Renal pelvis (tissue), 4 donors: ENCODE results near the gene RASGRP4. TPM values are rescaled to one million over a fixed set of nuclear protein-coding genes. Genes with fewer than 3 reads are reported as not detected.
"Not testable (repeated sequence)": the region's sequence is repeated elsewhere in the genome, so short reads cannot be mapped to it uniquely, and the experiment has no call there.

Source experiments
- DNase-seq: peaks from one replicate; pipeline ENCODE4 v3.0.0-alpha.2; 2013
- polyA plus RNA-seq, 3 donors: library from polyadenylated mRNA; unstranded; fragments of 120-200 nt; gene quantifications; one replicate each; pipeline ENCODE4 v1.2.1, GENCODE V29; 2013; ENCODE audit not compliant: insufficient read length in 3 of 3

The RASGRP4 gene
- polyA plus RNA-seq, 3 donors: 0.81 to 0.96 (median 0.84) TPM

DNA sequence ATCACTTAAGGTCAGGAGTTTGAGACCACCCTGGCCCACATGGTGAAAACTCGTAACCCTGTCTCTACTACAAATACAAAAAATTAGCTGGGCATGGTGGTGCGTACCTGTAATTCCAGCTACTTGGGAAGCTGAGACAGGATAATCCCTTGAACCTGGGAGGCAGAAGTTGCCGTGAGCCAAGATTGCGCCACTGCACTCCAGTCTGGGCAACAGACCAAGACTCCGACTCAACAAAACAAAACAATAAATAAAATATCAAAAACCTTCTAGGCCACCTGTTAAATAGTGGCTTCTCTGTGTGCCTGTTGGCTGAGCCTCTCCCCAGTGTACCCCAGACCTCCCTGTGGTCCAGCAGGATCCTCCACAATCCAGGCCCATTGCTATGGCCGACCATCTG is 54.9 kb downstream of the RASGRP4 start:
- no peak for DNase-seq

- no peak for DNase-seq
Observed at GRCh38 chr19:38370299-38370698, 55.7 kb downstream of the RASGRP4 start.

DNA sequence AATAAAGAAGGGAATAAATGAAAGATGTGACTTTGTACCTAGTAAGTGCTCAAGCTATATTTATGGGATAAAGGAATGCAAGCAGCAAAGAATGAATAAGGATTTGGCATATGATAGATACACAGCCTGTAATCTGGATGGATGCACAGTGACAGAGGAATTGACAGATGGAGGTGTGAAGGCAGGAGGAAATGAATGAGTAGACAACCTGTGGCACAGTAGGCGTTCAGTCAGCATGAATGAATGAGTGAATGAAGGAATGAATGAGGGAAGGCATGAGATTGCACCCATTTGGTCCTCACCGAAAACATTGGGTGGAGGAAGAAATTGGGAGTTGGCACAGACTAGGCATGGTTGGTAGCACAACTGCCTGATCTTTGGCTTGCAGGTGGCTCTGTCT is 56.4 kb downstream of the RASGRP4 start:
- DNase-seq: no peak

GRCh38 chr19:38367041-38367440 is 59.0 kb downstream of the RASGRP4 start:
- no peak for DNase-seq

DNA sequence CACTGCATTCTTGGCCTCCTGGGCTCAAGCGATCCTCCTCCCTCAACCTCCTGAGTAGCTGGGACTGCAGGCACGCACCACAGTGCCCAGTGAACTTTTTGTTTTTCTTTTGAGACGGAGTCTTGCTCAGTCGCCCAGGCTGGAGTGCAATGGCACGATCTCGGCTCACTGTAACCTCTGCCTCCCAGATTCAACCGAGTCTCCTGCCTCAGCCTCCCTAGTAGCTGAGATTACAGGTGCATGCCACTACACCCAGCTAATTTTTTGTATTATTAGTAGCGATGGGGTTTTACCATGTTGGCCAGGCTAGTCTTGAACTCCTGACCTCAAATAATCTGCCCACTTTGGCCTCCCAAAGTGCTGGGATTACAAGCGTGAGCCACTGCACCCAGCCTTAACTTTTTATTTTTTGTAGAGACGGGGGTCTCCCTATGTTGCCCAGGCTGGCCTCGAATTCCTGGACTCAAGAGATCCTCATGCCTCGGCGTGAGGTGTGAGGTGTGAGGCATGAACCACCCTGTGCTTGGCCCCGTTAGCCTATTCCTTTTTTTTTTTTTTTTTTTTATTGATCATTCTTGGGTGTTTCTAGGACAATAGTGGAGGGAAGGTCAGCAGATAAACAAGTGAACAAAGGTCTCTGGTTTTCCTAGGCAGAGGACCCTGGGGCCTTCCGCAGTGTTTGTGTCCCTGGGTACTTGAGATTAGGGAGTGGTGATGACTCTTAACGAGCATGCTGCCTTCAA is 62.9 kb downstream of the RASGRP4 start:
- DNase-seq: not testable (repeated sequence)

DNA sequence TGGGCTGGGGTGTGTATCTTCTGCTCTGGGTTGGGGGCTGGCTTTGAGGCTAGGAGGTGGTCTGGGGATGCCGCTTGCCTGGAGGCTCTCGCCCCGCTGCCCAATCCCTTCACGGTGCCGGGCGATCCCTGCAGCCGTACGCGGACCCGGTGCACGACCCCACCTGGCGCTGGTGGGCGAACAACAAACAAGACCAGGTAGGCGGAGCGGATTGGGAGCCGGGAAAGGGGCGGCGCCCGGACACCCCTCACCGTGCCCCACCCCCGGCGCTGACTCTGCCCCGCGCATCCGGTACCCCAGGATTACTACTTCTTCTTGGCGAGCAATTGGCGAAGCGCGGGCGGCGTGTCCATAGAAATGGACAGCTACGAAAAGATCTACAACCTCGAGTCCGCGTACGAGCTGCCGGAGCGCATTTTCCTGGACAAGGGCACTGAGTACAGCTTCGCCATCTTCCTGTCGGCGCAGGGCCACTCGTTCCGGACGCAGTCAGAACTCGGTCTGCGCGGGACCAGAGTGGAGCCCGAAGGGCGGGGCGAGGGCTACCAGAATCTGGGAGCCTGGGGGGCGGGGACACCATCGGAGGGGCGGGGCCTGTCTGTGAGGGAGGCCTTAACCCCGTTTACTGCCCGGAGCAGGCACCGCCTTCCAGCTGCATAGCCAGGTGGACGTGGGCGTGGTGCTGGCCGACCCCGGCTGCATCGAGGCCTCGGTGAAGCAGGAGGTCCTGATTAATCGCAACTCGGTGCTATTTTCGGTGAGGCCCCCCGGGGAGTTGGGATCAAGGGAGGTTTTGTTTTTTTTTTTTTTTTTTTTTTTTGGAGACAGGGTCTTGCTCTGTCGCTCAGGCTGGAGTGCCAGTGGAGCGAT is 63.7 kb downstream of the RASGRP4 start:
- DNase-seq: peak; percentile 57

DNA sequence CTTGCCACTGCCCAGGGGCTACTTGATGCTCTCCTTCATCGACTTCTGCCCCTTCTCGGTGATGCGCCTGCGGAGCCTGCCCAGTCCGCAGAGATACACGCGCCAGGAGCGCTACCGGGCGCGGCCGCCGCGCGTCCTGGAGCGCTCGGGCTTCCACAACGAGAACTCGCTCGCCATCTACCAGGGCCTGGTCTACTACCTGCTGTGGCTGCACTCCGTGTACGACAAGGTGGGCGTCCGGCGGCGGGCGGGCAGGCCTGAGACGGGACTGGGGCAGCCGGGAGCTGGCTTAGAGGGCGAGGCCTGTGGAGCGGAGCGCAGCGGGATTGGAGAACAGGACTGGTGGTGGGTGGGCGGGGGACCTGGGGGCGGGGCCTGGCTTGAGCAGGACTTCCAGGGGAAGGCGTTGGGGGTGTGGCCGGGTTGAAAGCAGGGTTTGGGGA is 64.4 kb downstream of the RASGRP4 start:
- DNase-seq: peak; percentile 83

DNA sequence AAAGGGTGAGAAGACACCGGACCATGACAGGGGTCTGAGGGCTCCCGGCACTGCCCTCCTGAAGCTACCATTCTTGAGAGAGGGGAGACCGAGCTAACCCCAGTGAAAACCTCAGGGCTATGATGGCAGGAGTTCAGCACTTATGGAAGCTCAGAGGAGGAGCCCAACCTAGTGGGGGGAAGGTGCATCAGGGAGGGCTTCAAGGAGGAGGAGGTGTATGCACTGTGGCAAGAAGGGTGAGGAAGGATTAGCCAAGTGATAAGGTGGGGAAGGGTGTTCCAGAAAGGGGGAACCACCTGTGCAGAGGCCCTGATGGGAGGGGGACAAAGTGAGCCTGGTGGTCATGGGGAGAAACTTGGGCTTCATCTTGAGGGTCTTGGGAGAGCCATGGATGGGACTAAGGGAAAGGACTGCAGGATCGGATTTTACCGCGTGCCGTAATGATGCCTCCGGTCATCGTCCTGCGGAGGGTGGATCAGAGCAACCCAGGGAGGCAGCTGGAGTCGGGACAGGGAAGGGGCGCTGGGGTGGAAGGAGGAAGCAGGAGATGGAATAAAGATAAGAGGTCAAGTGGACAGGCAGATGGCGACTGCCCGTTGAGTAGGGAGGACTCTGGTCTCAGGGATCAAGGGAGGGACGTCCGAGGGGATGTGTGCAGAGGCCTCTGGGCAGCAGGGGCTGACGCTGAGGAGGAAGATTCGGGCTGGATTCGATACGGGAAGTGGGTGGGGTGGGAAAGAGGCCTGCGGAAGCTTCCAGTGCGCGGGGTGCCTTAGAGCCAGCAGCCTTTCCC is 65.0 kb downstream of the RASGRP4 start:
- no peak for DNase-seq

DNA sequence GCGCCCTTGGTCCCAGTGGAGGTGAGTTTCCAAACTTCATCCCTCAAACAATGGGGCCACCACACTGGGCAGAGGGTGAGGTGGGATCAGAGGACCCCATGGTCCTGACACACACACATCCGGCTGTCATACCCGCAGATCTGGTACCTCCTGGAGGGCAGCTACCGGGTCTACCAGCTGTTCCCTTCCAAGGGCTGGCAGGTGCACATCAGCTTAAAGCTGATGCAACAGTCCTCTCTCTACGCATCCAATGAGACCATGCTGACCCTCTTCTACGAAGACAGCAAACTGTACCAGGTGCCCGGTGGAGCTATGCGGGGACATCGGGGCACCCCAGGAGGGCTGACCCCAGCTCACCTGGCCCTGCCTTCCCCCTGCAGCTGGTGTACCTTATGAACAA is 65.7 kb downstream of the RASGRP4 start:
- DNase-seq: no peak

DNA sequence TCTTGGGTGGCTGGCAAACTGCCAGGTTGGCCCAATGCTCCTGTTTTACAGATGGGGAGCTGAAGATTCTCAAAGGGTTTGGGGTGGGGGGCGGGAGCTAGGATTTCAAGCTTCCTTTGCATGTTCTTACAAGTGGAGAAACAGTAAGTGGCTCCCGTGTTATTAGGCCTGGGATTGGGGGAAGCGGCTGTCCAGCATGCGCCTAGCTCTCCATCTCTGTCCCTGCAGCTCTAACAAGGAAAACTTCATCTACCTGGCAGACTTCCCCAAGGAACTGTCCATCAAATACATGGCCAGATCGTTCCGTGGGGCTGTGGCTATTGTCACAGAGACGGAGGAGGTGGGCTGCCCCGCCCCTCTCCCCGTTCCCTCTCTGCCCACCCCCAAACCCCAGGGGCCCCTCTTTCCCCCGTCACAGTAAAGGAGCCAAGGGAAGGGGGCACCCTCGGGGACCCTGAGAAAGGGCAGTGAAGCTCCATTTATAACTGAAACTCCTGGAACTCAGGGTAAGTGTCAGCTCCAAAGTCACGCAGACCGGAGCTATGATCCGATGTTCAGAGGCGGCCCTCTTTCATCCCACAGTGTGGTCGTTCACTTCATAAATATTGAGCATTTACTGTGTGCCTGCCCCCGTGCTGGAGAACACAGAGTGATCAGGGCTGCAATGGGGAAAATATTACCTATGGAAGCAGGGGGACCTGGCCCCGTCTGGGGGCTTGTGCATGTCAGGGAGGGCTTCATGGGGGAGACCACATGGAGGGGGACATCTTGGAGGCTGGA is 66.6 kb downstream of the RASGRP4 start:
- DNase-seq: no peak

Other genes starting within 250 kb of the RASGRP4 start
- gene DPF1, start 202.0 kb downstream of the RASGRP4 start, polyA plus RNA-seq: 1 to 10 TPM; 1.2 to 2.9 (median 2.0) TPM
- 10 to 100 TPM in 1 of 3 donors, 1 to 10 TPM in 2; 6.9 to 10.6 (median 8.6) TPM for gene PPP1R14A, start 169.8 kb downstream of the RASGRP4 start, polyA plus RNA-seq
- 100 to 1,000 TPM; 371 to 385 (median 383) TPM for gene SPINT2, start 161.6 kb downstream of the RASGRP4 start, polyA plus RNA-seq
- gene C19orf33, start 122.0 kb downstream of the RASGRP4 start, polyA plus RNA-seq: 10 to 100 TPM; 10.6 to 11.1 (median 10.9) TPM
- 10 to 100 TPM; 35.4 to 45.4 (median 40.4) TPM for gene YIF1B, start 110.3 kb downstream of the RASGRP4 start, polyA plus RNA-seq
- 1 to 10 TPM; 3.0 to 4.4 (median 4.2) TPM for gene KCNK6, start 106.4 kb downstream of the RASGRP4 start, polyA plus RNA-seq
- 10 to 100 TPM in 1 of 3 donors, 1 to 10 TPM in 2; 3.7 to 12.1 (median 8.9) TPM for gene CATSPERG, start 90.4 kb downstream of the RASGRP4 start, polyA plus RNA-seq
- gene PSMD8, start 51.6 kb downstream of the RASGRP4 start, polyA plus RNA-seq: 100 to 1,000 TPM; 167 to 187 (median 173) TPM
- 1 to 10 TPM in 1 of 3 donors, under 1 TPM in 2; 0.81 to 1.7 (median 0.88) TPM for gene GGN, start 38.2 kb downstream of the RASGRP4 start, polyA plus RNA-seq
- gene SPRED3, start 37.5 kb downstream of the RASGRP4 start, polyA plus RNA-seq: 1 to 10 TPM; 1.2 to 1.5 (median 1.4) TPM
- gene FAM98C, start 23.1 kb downstream of the RASGRP4 start, polyA plus RNA-seq: 10 to 100 TPM; 18.2 to 22.8 (median 19.1) TPM
- 1 to 10 TPM; 5.1 to 6.6 (median 5.2) TPM for gene RYR1, start 7.5 kb upstream of the RASGRP4 start, polyA plus RNA-seq
- 1 to 10 TPM; 2.6 to 5.6 (median 4.7) TPM for gene MAP4K1, start 191.7 kb upstream of the RASGRP4 start, polyA plus RNA-seq
- 100 to 1,000 TPM; 334 to 353 (median 345) TPM for gene EIF3K, start 193.0 kb upstream of the RASGRP4 start, polyA plus RNA-seq
- gene ACTN4, start 221.4 kb upstream of the RASGRP4 start, polyA plus RNA-seq: 100 to 1,000 TPM; 701 to 787 (median 742) TPM